ENCODE results near the gene KCNC1.

DNA sequence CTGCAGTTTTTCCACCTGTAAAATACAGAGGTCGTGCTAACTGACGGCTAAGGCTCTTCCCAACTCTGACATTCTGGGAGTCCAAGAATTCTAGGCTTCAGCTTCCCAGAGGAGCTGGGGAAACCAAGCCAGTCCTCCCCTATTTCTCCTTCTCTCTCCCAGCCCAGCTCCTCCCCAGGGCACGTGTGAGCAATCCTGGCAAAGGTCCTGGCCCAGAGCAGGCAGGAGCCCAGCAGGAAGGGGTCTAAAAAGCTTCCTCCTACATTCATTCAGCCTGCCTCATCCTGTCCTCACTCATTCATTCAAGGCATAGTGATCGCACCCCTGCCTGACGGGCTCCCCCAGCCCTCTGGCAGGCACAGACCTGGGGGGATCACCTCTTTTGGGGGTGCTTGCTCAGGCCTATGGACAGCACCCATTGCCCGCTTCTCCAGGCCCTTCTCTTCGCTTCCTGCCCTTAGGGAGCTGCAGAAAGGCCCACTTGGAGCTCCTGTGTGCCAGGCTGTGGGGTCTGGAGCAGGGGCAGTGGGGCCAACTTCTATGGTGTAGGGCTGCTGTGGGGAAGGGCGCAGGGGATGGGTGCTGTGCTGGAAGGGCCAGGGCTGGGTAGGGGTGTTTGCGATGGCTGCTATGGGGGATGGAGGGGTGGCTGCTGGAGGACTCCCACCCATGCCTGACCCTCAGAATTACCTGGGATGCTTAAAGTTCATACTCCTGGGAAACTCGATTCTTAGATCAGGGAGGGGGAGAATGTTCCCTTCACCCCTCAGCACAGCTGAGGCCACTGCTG lies 9.8 kb downstream of the KCNC1 start:
- TF ChIP-seq, protein P1, sequence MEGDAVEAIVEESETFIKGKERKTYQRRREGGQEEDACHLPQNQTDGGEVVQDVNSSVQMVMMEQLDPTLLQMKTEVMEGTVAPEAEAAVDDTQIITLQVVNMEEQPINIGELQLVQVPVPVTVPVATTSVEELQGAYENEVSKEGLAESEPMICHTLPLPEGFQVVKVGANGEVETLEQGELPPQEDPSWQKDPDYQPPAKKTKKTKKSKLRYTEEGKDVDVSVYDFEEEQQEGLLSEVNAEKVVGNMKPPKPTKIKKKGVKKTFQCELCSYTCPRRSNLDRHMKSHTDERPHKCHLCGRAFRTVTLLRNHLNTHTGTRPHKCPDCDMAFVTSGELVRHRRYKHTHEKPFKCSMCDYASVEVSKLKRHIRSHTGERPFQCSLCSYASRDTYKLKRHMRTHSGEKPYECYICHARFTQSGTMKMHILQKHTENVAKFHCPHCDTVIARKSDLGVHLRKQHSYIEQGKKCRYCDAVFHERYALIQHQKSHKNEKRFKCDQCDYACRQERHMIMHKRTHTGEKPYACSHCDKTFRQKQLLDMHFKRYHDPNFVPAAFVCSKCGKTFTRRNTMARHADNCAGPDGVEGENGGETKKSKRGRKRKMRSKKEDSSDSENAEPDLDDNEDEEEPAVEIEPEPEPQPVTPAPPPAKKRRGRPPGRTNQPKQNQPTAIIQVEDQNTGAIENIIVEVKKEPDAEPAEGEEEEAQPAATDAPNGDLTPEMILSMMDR (conservative IDR thresholded peaks at IDR 0.05; ENCODE audit: low read depth in 2 of 2) = no peak
- TF ChIP-seq EZH2 (IDR thresholded peaks at IDR 0.05; ENCODE audit: low read depth, unreplicated experiment) (no peak), POLR2AphosphoS5 (IDR thresholded peaks at IDR 0.05; ENCODE audit: low read depth) (no peak), ZNF331 (CRISPR knock-in tag; IDR thresholded peaks at IDR 0.05; ENCODE audit: low read depth) (no peak), EZH2phosphoT487 (IDR thresholded peaks at IDR 0.05; ENCODE audit: unreplicated experiment) (no peak), CREB1 (CRISPR knock-in tag; IDR thresholded peaks at IDR 0.05; ENCODE audit: low read depth) (no peak), JUNB (IDR thresholded peaks at IDR 0.05; ENCODE audit: unreplicated experiment) (no peak), STAT1 (IDR thresholded peaks at IDR 0.05; ENCODE audit: unreplicated experiment) (no peak), ZNF114 (CRISPR knock-in tag; IDR thresholded peaks at IDR 0.05) (no peak)
- TF ChIP-seq, protein P2, sequence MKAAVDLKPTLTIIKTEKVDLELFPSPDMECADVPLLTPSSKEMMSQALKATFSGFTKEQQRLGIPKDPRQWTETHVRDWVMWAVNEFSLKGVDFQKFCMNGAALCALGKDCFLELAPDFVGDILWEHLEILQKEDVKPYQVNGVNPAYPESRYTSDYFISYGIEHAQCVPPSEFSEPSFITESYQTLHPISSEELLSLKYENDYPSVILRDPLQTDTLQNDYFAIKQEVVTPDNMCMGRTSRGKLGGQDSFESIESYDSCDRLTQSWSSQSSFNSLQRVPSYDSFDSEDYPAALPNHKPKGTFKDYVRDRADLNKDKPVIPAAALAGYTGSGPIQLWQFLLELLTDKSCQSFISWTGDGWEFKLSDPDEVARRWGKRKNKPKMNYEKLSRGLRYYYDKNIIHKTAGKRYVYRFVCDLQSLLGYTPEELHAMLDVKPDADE (IDR thresholded peaks at IDR 0.05) = no peak
- TF ChIP-seq, protein P3, sequence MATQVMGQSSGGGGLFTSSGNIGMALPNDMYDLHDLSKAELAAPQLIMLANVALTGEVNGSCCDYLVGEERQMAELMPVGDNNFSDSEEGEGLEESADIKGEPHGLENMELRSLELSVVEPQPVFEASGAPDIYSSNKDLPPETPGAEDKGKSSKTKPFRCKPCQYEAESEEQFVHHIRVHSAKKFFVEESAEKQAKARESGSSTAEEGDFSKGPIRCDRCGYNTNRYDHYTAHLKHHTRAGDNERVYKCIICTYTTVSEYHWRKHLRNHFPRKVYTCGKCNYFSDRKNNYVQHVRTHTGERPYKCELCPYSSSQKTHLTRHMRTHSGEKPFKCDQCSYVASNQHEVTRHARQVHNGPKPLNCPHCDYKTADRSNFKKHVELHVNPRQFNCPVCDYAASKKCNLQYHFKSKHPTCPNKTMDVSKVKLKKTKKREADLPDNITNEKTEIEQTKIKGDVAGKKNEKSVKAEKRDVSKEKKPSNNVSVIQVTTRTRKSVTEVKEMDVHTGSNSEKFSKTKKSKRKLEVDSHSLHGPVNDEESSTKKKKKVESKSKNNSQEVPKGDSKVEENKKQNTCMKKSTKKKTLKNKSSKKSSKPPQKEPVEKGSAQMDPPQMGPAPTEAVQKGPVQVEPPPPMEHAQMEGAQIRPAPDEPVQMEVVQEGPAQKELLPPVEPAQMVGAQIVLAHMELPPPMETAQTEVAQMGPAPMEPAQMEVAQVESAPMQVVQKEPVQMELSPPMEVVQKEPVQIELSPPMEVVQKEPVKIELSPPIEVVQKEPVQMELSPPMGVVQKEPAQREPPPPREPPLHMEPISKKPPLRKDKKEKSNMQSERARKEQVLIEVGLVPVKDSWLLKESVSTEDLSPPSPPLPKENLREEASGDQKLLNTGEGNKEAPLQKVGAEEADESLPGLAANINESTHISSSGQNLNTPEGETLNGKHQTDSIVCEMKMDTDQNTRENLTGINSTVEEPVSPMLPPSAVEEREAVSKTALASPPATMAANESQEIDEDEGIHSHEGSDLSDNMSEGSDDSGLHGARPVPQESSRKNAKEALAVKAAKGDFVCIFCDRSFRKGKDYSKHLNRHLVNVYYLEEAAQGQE (IDR thresholded peaks at IDR 0.05; ENCODE audit: unreplicated experiment) = no peak

All from GM23338 (cell line).